ENCODE data around the gene SLC35E4. TPM values are rescaled to one million over a fixed set of nuclear protein-coding genes. Genes with fewer than 3 reads are reported as not detected.

The SLC35E4 gene
- total and polyA plus RNA-seq, 11 donors, result 2.4 to 9.8 (median 4.0) TPM

GRCh38 chr22:30603801-30604200 lies 31.8 kb upstream of the SLC35E4 start:
- H3K36me3 ChIP-seq, result no peaks in the 10 kb centered on the region
- peaks cover 0 to 37% (median 26%) of the 10 kb centered on the region in 12 donors for H3K4me1 ChIP-seq
- no peaks in the 10 kb centered on the region for H3K27me3 ChIP-seq
- DNase-seq, result no peak
- 64 to 90% (median 77%) methylated on average over 3 of the region's 3 CpGs for WGBS, 4 donors
- H3K27ac ChIP-seq, result peak overlapping the region in 1 of 12 donors; percentile 6
- H3K9me3 ChIP-seq, result no peaks in the 10 kb centered on the region
- TF ChIP-seq, protein P1, sequence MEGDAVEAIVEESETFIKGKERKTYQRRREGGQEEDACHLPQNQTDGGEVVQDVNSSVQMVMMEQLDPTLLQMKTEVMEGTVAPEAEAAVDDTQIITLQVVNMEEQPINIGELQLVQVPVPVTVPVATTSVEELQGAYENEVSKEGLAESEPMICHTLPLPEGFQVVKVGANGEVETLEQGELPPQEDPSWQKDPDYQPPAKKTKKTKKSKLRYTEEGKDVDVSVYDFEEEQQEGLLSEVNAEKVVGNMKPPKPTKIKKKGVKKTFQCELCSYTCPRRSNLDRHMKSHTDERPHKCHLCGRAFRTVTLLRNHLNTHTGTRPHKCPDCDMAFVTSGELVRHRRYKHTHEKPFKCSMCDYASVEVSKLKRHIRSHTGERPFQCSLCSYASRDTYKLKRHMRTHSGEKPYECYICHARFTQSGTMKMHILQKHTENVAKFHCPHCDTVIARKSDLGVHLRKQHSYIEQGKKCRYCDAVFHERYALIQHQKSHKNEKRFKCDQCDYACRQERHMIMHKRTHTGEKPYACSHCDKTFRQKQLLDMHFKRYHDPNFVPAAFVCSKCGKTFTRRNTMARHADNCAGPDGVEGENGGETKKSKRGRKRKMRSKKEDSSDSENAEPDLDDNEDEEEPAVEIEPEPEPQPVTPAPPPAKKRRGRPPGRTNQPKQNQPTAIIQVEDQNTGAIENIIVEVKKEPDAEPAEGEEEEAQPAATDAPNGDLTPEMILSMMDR (IDR thresholded peaks at IDR 0.05), result no peak
- no peak for TF ChIP-seq POLR2A (IDR thresholded peaks at IDR 0.05)
- intact Hi-C loops (cut with DNase I), result loop anchor here in 4 of 10 donors (10.0 kb wide), 3 partner anchors 179 to 891 kb away; partner anchors contain the start of genes MTFP1 (in 2 of the 4), PIK3IP1 (in 1 of the 4) and SFI1 (in 1 of the 4)
- ATAC-seq, result no peak
- no peak overlapping the region for H3K4me3 ChIP-seq

- Histone ChIP-seq H3K36me3 (no peaks in the 10 kb centered on the region), H3K4me3 (no peak overlapping the region), H3K4me1 (peaks cover 0 to 45% (median 32%) of the 10 kb centered on the region in 12 donors), H3K27me3 (no peaks in the 10 kb centered on the region), H3K9me3 (no peaks in the 10 kb centered on the region), H3K27ac (peak overlapping the region in 1 of 12 donors; percentile 6)
- ATAC-seq, result no peak
- TF ChIP-seq, protein P1 (IDR thresholded peaks at IDR 0.05), result no peak
- no peak for TF ChIP-seq POLR2A (IDR thresholded peaks at IDR 0.05)
- intact Hi-C loops (cut with DNase I), result loop anchor here in 4 of 10 donors (10.0 kb wide), 3 partner anchors 180 to 890 kb away; partner anchors contain the start of genes MTFP1 (in 2 of the 4), PIK3IP1 (in 1 of the 4) and SFI1 (in 1 of the 4)
- DNase-seq, result no peak
- 78 to 90% (median 83%) methylated on average over 2 of the region's 2 CpGs for WGBS, 4 donors
Measured at GRCh38 chr22:30604723-30605122, 30.9 kb upstream of the SLC35E4 start.

GRCh38 chr22:30605449-30606110 lies 30.0 kb upstream of the SLC35E4 start:
- TF ChIP-seq, protein P1 (IDR thresholded peaks at IDR 0.05), result peak; percentile 39 to 76 (median 64)
- TF ChIP-seq POLR2A (IDR thresholded peaks at IDR 0.05), result no peak
- H3K36me3 ChIP-seq, result no peaks in the 10 kb centered on the region
- H3K9me3 ChIP-seq, result no peaks in the 10 kb centered on the region
- H3K27ac ChIP-seq, result peak overlapping the region in 9 of 12 donors; percentile 74 to 89 (median 82)
- peak overlapping the region in 11 of 12 donors; percentile 46 to 80 (median 67) for H3K4me3 ChIP-seq
- intact Hi-C loops (cut with DNase I), result loop anchor here in 4 of 10 donors (10.0 kb wide), 3 partner anchors 181 to 889 kb away; partner anchors contain the start of genes MTFP1 (in 2 of the 4), PIK3IP1 (in 1 of the 4) and SFI1 (in 1 of the 4)
- H3K4me1 ChIP-seq, result peaks cover 0 to 50% (median 34%) of the 10 kb centered on the region in 12 donors
- no peaks in the 10 kb centered on the region for H3K27me3 ChIP-seq
- WGBS, 4 donors, result 25 to 32% (median 32%) methylated on average over 9 of the region's 9 CpGs
- DNase-seq, result peak in 3 of 5 donors; percentile 37 to 54 (median 48)
- peak in 1 of 4 donors; percentile 24 for ATAC-seq
